GM12891 (cell line): Measurements from ENCODE around the gene TIPARP.

Experiments used
- PAX5 ChIP-seq: IDR thresholded peaks from 2 replicates; pipeline ENCODE4 v1.6.1; 2011; ENCODE audit warnings: low read length, moderate library complexity, mild to moderate bottlenecking; ENCODE audit not compliant: insufficient read depth, severe bottlenecking
- POLR2A ChIP-seq: IDR thresholded peaks from 2 replicates; pipeline ENCODE4 v1.6.1; 2011; ENCODE audit warnings: low read depth, low read length, control low read depth
- POU2F2 ChIP-seq: IDR thresholded peaks from 2 replicates; pipeline ENCODE4 v1.6.1; 2011; ENCODE audit warnings: low read depth, mild to moderate bottlenecking, control low read depth, low read length, moderate library complexity
- SPI1 ChIP-seq: IDR thresholded peaks from 2 replicates; pipeline ENCODE4 v1.6.1; 2011; ENCODE audit warnings: low read depth, low read length, control low read depth

DNA sequence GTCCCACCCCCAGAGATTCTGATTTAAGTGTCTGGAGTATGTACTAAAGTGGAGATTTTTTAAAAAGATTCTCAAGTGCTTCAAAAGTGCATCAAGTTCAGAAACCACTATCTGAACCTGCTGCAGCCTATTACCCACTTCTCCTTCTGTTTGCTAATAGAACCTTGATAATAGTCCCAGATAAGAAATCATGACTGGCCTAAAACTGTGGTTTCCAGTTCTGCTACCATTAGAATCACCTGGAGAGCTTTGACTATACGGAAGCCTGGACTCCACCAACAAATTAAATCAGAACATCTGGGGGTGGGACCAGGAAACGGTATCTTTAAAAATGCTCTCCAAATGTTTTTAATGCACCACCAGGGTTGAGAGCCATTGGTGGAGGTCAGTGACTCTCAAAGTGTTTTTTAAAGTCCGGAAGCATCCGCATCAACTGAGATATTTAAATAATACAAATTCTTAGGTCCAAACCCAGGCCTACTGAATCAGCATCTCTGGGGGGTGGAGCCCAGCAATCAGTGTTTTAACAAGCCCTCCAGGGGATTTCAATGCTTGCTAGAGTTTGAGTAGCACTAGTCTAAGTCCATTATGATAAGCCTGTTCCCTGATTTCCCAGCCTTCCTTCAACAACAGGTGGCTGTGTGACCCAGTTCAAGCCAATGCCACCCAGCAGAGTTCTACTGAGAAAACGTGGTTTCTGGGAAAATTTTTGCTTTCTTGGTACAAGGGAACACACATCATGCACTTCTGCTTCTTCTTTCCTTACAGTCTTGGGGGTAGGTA, 45.4 kb upstream of the TIPARP start:
- no peak for TF ChIP-seq POLR2A
- TF ChIP-seq POU2F2 = no peak
- no peak for TF ChIP-seq SPI1
- TF ChIP-seq PAX5 = no peak
